ENCODE results near the gene GUCA2A. TPM values are rescaled to one million over a fixed set of nuclear protein-coding genes. Genes with fewer than 3 reads are reported as not detected.

Gene GUCA2A
- total and polyA plus RNA-seq, 9 of the 15 experiments (the other 6 are each of a cell fraction or from before 2014, with no cell fraction given), result not detected

DNA sequence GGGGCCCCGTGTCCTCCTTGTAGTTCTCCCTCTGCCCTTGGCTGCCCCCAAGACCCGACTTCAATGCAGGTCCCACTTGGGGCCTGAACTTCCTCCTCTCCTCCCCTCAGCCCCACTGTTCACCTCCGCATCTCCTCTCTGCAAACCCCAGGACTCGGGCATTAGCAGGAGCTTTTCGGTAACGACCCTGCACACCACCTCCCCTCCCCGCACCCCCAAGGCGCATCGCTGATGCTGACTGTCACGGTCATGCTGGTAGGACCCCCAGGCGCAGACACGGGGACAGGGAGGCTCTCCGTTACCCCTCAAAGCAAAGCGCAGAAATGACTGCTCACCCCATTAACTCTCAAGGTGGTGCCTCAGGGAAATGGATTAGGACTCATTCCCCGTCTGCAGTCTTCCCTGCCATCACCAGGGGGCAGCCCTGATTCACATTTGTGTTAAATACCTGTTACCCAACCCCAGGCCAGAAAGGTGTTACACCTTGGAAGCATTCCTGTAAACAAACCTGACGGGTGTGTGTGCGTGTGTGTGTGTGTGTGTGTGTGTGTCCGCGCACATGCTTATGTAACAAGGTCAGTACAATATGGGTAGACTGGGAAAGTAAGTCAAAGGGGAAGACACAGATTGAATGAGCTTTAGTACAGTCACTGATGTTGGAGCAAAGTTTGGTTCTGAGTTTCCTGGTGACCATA lies 17.8 kb downstream of the GUCA2A start:
- no TSS peak for BruUV-seq (replicated peaks)
- Histone ChIP-seq H3K4me3 (no peak overlapping the region), H3K27me3 (ENCODE audit: control insufficient read depth in 2 of 2, insufficient read depth in 2 of 2, low read length in 2 of 2) (peaks cover 21 to 60% of the 10 kb centered on the region in 2 experiments), H3K4me1 (replicated peaks in 1 of 2; ENCODE audit: control insufficient read depth in 2 of 2, insufficient read depth in 2 of 2, low read length in 2 of 2) (peaks cover 0 to 4% of the 10 kb centered on the region in 2 experiments; a peak in 1 of 5 replicates), H3K4me2 (ENCODE audit: insufficient read depth, low read length) (no peak overlapping the region), H3K9ac (ENCODE audit: insufficient read depth in 1 of 2, low read depth in 2 of 2, low read length in 2 of 2) (no peak overlapping the region), H2AFZ (ENCODE audit: low read depth, low read length) (no peak overlapping the region), H4K20me1 (replicated peaks; ENCODE audit: control insufficient read depth, insufficient read depth, low read length) (peaks cover 11% of the 10 kb centered on the region), H3K9me1 (ENCODE audit: control insufficient read depth, insufficient read depth, low read length) (no peaks in the 10 kb centered on the region), H3K79me2 (ENCODE audit: control insufficient read depth, insufficient read depth, low read length) (no peaks in the 10 kb centered on the region), H3K27ac (ENCODE audit: extremely low read depth, low read depth, low read length) (no peak overlapping the region), H3K36me3 (ENCODE audit: control insufficient read depth, insufficient read depth, low read length) (no peaks in the 10 kb centered on the region), H3K9me3 (replicated peaks; ENCODE audit: control insufficient read depth, insufficient read depth, low read depth, low read length) (no peaks in the 10 kb centered on the region)
- in situ Hi-C loops (cut with MboI), result loop anchor here (10.0 to 25.0 kb wide), 2 partner anchors 334 to 572 kb away; no protein-coding TSS in a partner anchor
- 13% methylated on average over 19 of the region's 19 CpGs for WGBS (ENCODE audit: insufficient coverage, low coverage, missing lambda C conversion rate)
- ChIA-PET CTCF (ENCODE audit: low intra/inter-chr PET ratio) (interaction anchor here (0.6 to 1.0 kb wide), 3 partner anchors 27 to 610 kb away, joined by 3 to 5 read pairs (median 4); no protein-coding TSS in a partner anchor), POLR2A (no interaction called here)
- DNase-seq (ENCODE audit: extremely low read depth in 1 of 4, low spot score in 3 of 4) (peak; percentile 75 to 79 (median 76)), ATAC-seq (peak; percentile 94), FAIRE-seq (peak; percentile 95)
- intact Hi-C loops (cut with micrococcal nuclease), result loop anchor here (5.0 to 10.0 kb wide), 2 partner anchors 431 to 588 kb away; no protein-coding TSS in a partner anchor
- TF ChIP-seq CEBPG (CRISPR knock-in tag; IDR thresholded peaks at IDR 0.05) (peak; percentile 36; the same call in 1 of the 2 replicates), CEBPG (tag; conservative IDR thresholded peaks at IDR 0.05 in 1 of 2, IDR thresholded peaks at IDR 0.05 in 1 of 2) (no peak), ZEB2 (IDR thresholded peaks at IDR 0.05) (peak; percentile 66), ILK (tag; IDR thresholded peaks at IDR 0.05; ENCODE audit: borderline replicate concordance, low read depth) (no peak), NR2C2 (CRISPR knock-in tag; IDR thresholded peaks at IDR 0.05) (0 out of 2 replicates have a peak, but pooled peaks have one; percentile 24), NR2C2 (tag; IDR thresholded peaks at IDR 0.05) (no peak), CEBPB (tag; IDR thresholded peaks at IDR 0.05) (peak; percentile 81), HOMEZ (CRISPR knock-in tag; IDR thresholded peaks at IDR 0.05) (no peak), ARID2 (IDR thresholded peaks at IDR 0.05) (peak; percentile 75), CTCF (IDR thresholded peaks at IDR 0.05 in 2 of 3, conservative IDR thresholded peaks at IDR 0.05 in 1 of 3; ENCODE audit: insufficient read depth in 2 of 3, low read depth in 1 of 3, low read length in 3 of 3) (peak; percentile 80 to 95 (median 91)), CREM (IDR thresholded peaks at IDR 0.05; ENCODE audit: low read depth) (0 out of 2 replicates have a peak, but pooled peaks have one; percentile 30), XRCC5 (IDR thresholded peaks at IDR 0.05; ENCODE audit: low read depth, low read length) (peak; percentile 69; the same call in 1 of the 2 replicates), ETV5 (CRISPR knock-in tag; IDR thresholded peaks at IDR 0.05; ENCODE audit: low read depth) (no peak), NFATC3 (IDR thresholded peaks at IDR 0.05) (no peak; the same call in 1 of the 2 replicates), GABPB2 (CRISPR knock-in tag; conservative IDR thresholded peaks at IDR 0.05) (no peak), STAG1 (CRISPR knock-in tag; IDR thresholded peaks at IDR 0.05; ENCODE audit: borderline replicate concordance) (peak; percentile 77; the same call in 1 of the 2 replicates), DEAF1 (CRISPR knock-in tag; IDR thresholded peaks at IDR 0.05) (peak; percentile 62; the same call in 1 of the 2 replicates)

Data from K562 (cell line).